Stomach (tissue), 9 donors: Measurements from ENCODE around the gene MCHR1. TPM values are rescaled to one million over a fixed set of nuclear protein-coding genes. Genes with fewer than 3 reads are reported as not detected.

Source experiments
- DNase-seq, 2 donors: peaks; one replicate each; pipeline versions ENCODE4 v3.0.0 to v3.0.0-alpha.2; 2013 to 2019
- H3K27ac ChIP-seq, 5 donors: fragments of 200-600 bp in 4 of 5; sonication (generic) in 4 of 5; one replicate each; pipeline ENCODE4 v1.5.1; 2013 to 2019; ENCODE audit warnings: mild to moderate bottlenecking in 1 of 5, moderate library complexity in 1 of 5
- H3K27me3 ChIP-seq, 3 donors: fragments of 200-600 bp; sonication (generic); one replicate each; pipeline ENCODE4 v1.5.1; 2017 to 2019; ENCODE audit warnings: mixed run types in 1 of 3
- H3K36me3 ChIP-seq, 4 donors: fragments of 200-600 bp; sonication (generic); 1 replicate in 3 of 4; 2 replicates in 1 of 4; pipeline ENCODE4 v1.5.1; 2016 to 2019
- H3K4me1 ChIP-seq, 4 donors: fragments of 200-600 bp; sonication (generic); one replicate each; pipeline ENCODE4 v1.5.1; 2016 to 2019
- H3K4me3 ChIP-seq, 4 donors: fragments of 200-600 bp; sonication (generic) in 3 of 4; one replicate each; pipeline ENCODE4 v1.5.1; 2016 to 2019; ENCODE audit warnings: mild to moderate bottlenecking in 1 of 4
- H3K9me3 ChIP-seq, 4 donors: fragments of 200-600 bp; sonication (generic); one replicate each; pipeline ENCODE4 v1.5.1; 2016 to 2019
- EP300 ChIP-seq: sonication (generic); formaldehyde crosslinking; IDR thresholded peaks from one replicate; pipeline ENCODE4 v1.6.1; 2017; ENCODE audit warnings: antibody characterized with exemption
- POLR2A ChIP-seq, 4 donors: fragments of 450-650 bp; IDR thresholded peaks; one replicate each; pipeline ENCODE4 v1.6.1; 2016; ENCODE audit warnings: antibody characterized with exemption in 4 of 4, control low read depth in 2 of 4, mild to moderate bottlenecking in 1 of 4, moderate library complexity in 1 of 4
- POLR2AphosphoS5 ChIP-seq, 3 donors: sonication (generic); formaldehyde crosslinking; IDR thresholded peaks; one replicate each; pipeline ENCODE4 v1.6.1; 2016; ENCODE audit warnings: antibody characterized with exemption in 3 of 3
- WGBS, 5 donors: extraction: QIAGEN DNeasy Blood & Tissue Kit in 3 of 5; methylation state at CpG; one replicate each; pipeline versions ENCODE4 v1.1.5 to v1.1.7; 2013 to 2018; 5-methylcytosine and 5-hydroxymethylcytosine counted together
- intact Hi-C: fragments of 100-400 bp; cut with DNase I; formaldehyde crosslinking; loops from one replicate; pipeline ENCODE4 v1.15.1; 2023; ENCODE audit warnings: low total_unique reads
- polyA plus RNA-seq, 3 donors: library from polyadenylated mRNA; stranded (reverse); fragments of 200-250 nt; gene quantifications; one replicate each; pipeline ENCODE4 v1.2.3, GENCODE V29; 2013
- total RNA-seq, 5 donors: library from RNA; depleted of rRNA; stranded (reverse); fragments of >200 nt; gene quantifications; one replicate each; pipeline versions ENCODE4 v1.1.0 to v1.2.3, GENCODE V29; 2014 to 2016
- TF ChIP-seq, protein P1 (sequence below), 7 experiments: fragments of 450-650 bp in 4 of 7; fragments of 200-600 bp in 3 of 7; sonication (generic) in 3 of 7; IDR thresholded peaks; one replicate each; pipeline ENCODE4 v1.5.1; 2016 to 2019; ENCODE audit warnings: antibody characterized with exemption in 7 of 7, control low read depth in 2 of 7, mild to moderate bottlenecking in 1 of 7
- donor health status: healthy with polysubstance abuse.
- donor health status: Bipolar disorder and iron deficiency.
- donor health status: healthy.

Gene MCHR1
- total and polyA plus RNA-seq, 8 donors = 0.08 to 0.25 TPM; not detected in 6

DNA sequence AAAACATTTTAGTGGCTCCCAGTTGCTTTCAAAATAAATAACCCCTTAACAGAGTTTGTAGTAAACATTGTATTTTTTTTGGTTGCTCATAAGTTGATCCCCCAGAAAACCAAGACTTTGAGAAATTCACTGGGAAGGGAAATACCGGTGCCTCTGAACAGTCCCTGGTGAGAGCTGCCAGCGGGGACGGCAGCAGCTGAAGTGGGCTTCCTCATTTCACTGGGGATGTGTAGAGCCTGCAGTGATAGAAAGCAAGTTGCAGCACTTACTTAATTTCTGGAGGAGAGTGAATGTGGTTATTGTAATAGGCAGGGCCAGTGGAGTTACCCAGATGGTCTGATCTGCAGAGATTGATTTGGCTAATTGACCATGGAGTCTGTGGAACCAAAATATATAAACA lies 18.6 kb upstream of the MCHR1 start:
- no peaks in the 10 kb centered on the region for H3K9me3 ChIP-seq
- H3K27ac ChIP-seq = no peak overlapping the region
- DNase-seq = no peak
- peaks cover 0 to 13% (median 7%) of the 10 kb centered on the region in 4 donors for H3K4me1 ChIP-seq
- intact Hi-C loops = no loop called here
- H3K27me3 ChIP-seq = no peaks in the 10 kb centered on the region
- no peak for TF ChIP-seq POLR2A (IDR thresholded peaks at IDR 0.05)
- no peak for TF ChIP-seq POLR2AphosphoS5 (IDR thresholded peaks at IDR 0.05)
- no peak for TF ChIP-seq EP300
- H3K36me3 ChIP-seq = no peaks in the 10 kb centered on the region
- WGBS, 5 donors = 63 to 92% (median 77%) methylated on average over 3 of the region's 3 CpGs
- no peak overlapping the region for H3K4me3 ChIP-seq

DNA sequence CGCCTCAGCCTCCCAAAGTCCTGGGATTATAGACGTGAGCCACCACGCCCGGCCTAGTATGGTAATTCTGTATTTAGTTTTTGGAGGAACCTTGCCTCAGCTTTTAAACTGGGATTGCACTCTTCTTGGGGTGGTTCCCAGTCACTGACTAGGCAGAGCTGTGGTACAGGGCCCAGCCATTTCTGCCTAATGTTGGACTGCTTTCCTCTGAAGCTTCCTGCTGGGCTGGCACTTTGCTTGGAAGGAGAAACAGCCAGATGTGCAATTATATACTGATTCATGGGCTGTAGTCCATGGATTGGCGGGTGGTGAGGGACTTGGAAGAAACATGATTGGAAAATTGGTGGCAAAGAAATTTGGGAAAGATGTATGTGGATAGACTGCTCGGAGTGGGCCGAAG lies 17.6 kb upstream of the MCHR1 start:
- DNase-seq = no peak
- Histone ChIP-seq H3K36me3 (no peaks in the 10 kb centered on the region), H3K4me1 (peaks cover 0 to 19% (median 12%) of the 10 kb centered on the region in 4 donors), H3K27ac (no peak overlapping the region), H3K27me3 (no peaks in the 10 kb centered on the region), H3K4me3 (no peak overlapping the region), H3K9me3 (no peaks in the 10 kb centered on the region)
- TF ChIP-seq, protein P1, sequence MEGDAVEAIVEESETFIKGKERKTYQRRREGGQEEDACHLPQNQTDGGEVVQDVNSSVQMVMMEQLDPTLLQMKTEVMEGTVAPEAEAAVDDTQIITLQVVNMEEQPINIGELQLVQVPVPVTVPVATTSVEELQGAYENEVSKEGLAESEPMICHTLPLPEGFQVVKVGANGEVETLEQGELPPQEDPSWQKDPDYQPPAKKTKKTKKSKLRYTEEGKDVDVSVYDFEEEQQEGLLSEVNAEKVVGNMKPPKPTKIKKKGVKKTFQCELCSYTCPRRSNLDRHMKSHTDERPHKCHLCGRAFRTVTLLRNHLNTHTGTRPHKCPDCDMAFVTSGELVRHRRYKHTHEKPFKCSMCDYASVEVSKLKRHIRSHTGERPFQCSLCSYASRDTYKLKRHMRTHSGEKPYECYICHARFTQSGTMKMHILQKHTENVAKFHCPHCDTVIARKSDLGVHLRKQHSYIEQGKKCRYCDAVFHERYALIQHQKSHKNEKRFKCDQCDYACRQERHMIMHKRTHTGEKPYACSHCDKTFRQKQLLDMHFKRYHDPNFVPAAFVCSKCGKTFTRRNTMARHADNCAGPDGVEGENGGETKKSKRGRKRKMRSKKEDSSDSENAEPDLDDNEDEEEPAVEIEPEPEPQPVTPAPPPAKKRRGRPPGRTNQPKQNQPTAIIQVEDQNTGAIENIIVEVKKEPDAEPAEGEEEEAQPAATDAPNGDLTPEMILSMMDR (IDR thresholded peaks at IDR 0.05) = no peak
- TF ChIP-seq EP300 (no peak), POLR2AphosphoS5 (IDR thresholded peaks at IDR 0.05) (no peak), POLR2A (IDR thresholded peaks at IDR 0.05) (no peak)
- WGBS, 5 donors = 89 to 96% (median 93%) methylated on average over 7 of the region's 7 CpGs
- intact Hi-C loops = no loop called here

GRCh38 chr22:40665312-40665711 lies 14.0 kb upstream of the MCHR1 start:
- TF ChIP-seq EP300 (no peak), POLR2AphosphoS5 (IDR thresholded peaks at IDR 0.05) (no peak), POLR2A (IDR thresholded peaks at IDR 0.05) (no peak)
- TF ChIP-seq, protein P1 (IDR thresholded peaks at IDR 0.05) = no peak
- Histone ChIP-seq H3K36me3 (no peaks in the 10 kb centered on the region), H3K27me3 (no peaks in the 10 kb centered on the region), H3K9me3 (no peaks in the 10 kb centered on the region), H3K27ac (peak overlapping the region in 3 of 5 donors; percentile 41 to 67 (median 65)), H3K4me3 (no peak overlapping the region), H3K4me1 (peaks cover 0 to 20% (median 12%) of the 10 kb centered on the region in 4 donors)
- intact Hi-C loops = no loop called here
- WGBS, 5 donors = 62 to 77% (median 64%) methylated on average over 3 to 4 of the region's 4 CpGs
- DNase-seq = peak in 1 of 2 donors; percentile 64

DNA sequence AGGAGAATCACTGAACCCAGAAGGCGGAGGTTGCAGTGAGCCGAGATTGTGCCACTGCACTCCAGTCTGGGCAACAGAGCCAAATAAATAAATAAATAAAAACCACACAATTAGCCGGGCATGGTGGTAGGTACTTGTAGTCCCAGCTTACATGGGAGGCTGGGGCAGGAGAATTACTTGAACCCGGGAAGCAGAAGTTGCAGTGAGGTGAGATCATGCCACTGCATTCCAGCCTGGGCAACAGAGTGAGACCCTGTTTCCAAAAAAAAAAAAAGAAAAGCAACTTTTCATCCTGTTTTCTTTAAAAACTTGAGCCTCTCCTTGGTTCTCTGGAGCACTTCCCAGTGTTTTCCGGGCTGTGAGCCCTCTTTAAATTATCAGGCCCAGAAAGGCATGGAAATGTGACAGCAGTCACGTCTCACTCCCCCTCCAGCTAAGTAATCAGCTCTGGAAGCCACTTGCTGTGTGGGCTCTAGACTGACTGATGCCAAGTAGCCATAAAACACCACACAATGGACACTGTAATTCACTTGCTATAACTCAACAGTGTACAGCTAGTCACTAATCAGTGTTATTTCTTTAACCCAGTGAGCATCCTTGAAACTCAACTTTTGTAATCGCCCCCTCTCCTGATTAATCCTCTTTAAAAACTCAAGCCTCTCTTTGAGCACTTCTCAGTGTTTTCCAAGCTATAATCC lies 13.0 kb upstream of the MCHR1 start:
- H3K27ac ChIP-seq = peak overlapping the region in 3 of 5 donors; percentile 30 to 67 (median 65)

More for the DNA sequence above, 13.0 kb upstream of the MCHR1 start:
- intact Hi-C loops = no loop called here
- peak in 1 of 2 donors; percentile 75 for DNase-seq
- H3K9me3 ChIP-seq = no peaks in the 10 kb centered on the region
- no peak overlapping the region for H3K4me3 ChIP-seq
- no peaks in the 10 kb centered on the region for H3K36me3 ChIP-seq
- peaks cover 0 to 20% (median 12%) of the 10 kb centered on the region in 4 donors for H3K4me1 ChIP-seq
- no peaks in the 10 kb centered on the region for H3K27me3 ChIP-seq
- TF ChIP-seq, protein P1 (IDR thresholded peaks at IDR 0.05) = no peak
- no peak for TF ChIP-seq POLR2AphosphoS5 (IDR thresholded peaks at IDR 0.05)
- TF ChIP-seq EP300 = no peak
- no peak for TF ChIP-seq POLR2A (IDR thresholded peaks at IDR 0.05)
- WGBS, 5 donors = 63 to 73% (median 68%) methylated on average over 7 of the region's 7 CpGs
